ENCODE results near the gene FOS.

FOS gene

DNA sequence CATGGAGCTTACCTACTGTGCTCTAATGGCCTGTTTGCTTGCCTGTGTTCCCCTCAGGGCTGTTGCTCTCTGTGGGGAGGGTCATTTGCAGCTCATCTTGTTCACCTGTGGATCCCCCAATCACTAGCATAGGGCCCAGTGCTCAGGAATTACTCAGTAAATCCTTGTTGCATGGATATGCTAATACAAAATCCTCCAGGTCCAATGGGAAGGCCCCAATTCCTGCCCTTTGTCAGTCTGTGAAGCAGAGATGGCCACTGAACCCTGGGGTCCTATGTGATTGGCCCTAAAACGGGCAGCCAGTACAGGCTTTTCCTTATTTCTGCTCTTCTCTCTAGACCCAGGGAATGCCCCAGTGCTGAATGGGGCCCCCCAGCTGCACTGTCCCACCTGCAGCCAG lies 44.1 kb downstream of the FOS start:
- DNase-seq = no peak

- no peak for DNase-seq
Measured at GRCh38 chr14:75323571-75323970, 44.9 kb downstream of the FOS start.

- DNase-seq = no peak
Measured at GRCh38 chr14:75328558-75329155, 50.0 kb downstream of the FOS start.

DNA sequence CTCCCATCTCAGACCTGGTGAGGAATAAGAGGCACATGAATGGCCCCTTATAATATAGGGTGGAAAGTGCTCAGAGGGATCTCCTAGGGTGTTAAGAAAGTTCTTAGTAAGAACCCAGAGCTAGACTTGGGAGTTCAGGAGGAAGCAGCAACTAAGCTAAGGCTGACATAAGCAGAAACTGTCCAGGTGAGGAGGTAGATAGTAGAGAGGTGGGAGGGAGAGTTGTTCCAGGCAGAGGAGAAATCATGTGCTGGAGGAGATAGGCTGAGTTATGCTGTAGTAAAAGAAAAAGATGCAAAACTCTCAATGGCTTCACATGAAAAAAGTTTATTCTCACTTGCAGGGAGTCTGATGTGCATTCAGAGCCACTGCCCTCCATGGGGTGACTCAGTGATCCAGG lies 50.7 kb downstream of the FOS start:
- DNase-seq = no peak

GRCh38 chr14:75331471-75331870 lies 52.8 kb downstream of the FOS start:
- no peak for DNase-seq

Data from NCI-H1694 (cell line).